H1 (cell line): ENCODE results near the gene PSD2. TPM values are rescaled to one million over a fixed set of nuclear protein-coding genes. Genes with fewer than 3 reads are reported as not detected.

Experiments used
- CTCF ChIA-PET: fragments of 300-600 bp; sonication (Branson Sonifier 250); formaldehyde crosslinking; loops from one replicate; lab custom pipeline; 2021; ENCODE audit not compliant: partially characterized antibody; lab: Charles Lee
- POLR2A ChIA-PET: fragments of 300-600 bp; sonication (Branson Sonifier 250); formaldehyde crosslinking; loops from one replicate; lab custom pipeline; 2021; ENCODE audit warnings: inconsistent platforms; ENCODE audit not compliant: partially characterized antibody; lab: Charles Lee
- DNase-seq, 2 experiments: peaks; one replicate each; pipeline versions ENCODE4 v3.0.0 to v3.0.0-alpha.2; 2010 to 2022; ENCODE audit warnings: low spot score in 2 of 2, low read depth in 1 of 2, mixed read lengths in 1 of 2
- FAIRE-seq: peaks from 2 replicates; lab custom pipeline; 2011; peaks lifted over from hg19 to GRCh38; lab: Jason Lieb, UNC
- H2AFZ ChIP-seq: 2 replicates; pipeline ENCODE4 v1.8.1; 2012; ENCODE audit warnings: low read length, inconsistent platforms
- H2AK5ac ChIP-seq: 2 replicates; pipeline ENCODE4 v1.6.1; 2013; ENCODE audit warnings: low read depth, low read length
- H2BK120ac ChIP-seq: replicated peaks from 2 replicates; pipeline ENCODE3; 2013; ENCODE audit warnings: low read depth, low read length, inconsistent platforms
- H2BK12ac ChIP-seq: 2 replicates; pipeline ENCODE4 v1.6.1; 2013; ENCODE audit warnings: low read depth, low read length
- H2BK15ac ChIP-seq: 2 replicates; pipeline ENCODE4 v1.6.1; 2013; ENCODE audit warnings: low read length
- H2BK20ac ChIP-seq: 2 replicates; pipeline ENCODE4 v1.6.1; 2013; ENCODE audit warnings: low read length
- H2BK5ac ChIP-seq: 2 replicates; pipeline ENCODE4 v1.6.1; 2013; ENCODE audit warnings: low read depth, low read length
- H3K14ac ChIP-seq: 2 replicates; pipeline ENCODE4 v1.6.1; 2013; ENCODE audit warnings: inconsistent platforms; ENCODE audit not compliant: insufficient read length
- H3K18ac ChIP-seq: 2 replicates; pipeline ENCODE4 v1.6.1; 2013; ENCODE audit warnings: low read length; ENCODE audit errors: extremely low read depth
- H3K23ac ChIP-seq: 2 replicates; pipeline ENCODE4 v1.6.1; 2013; ENCODE audit warnings: inconsistent platforms; ENCODE audit not compliant: insufficient read length
- H3K23me2 ChIP-seq: 2 replicates; pipeline ENCODE4 v1.6.1; 2013; ENCODE audit warnings: low read depth, low read length
- H3K27ac ChIP-seq: 2 replicates; pipeline ENCODE4 v1.6.1; 2011; ENCODE audit warnings: low read depth, low read length, inconsistent platforms
- H3K27me3 ChIP-seq, 4 experiments: replicated peaks in 1 of 4; 1 replicate in 1 of 4; 2 replicates in 3 of 4; pipeline versions ENCODE4 v1.6.1 to v1.8.1; 2011 to 2013; ENCODE audit warnings: low read length in 3 of 4, mild to moderate bottlenecking in 3 of 4, inconsistent platforms in 2 of 4, mixed read lengths in 2 of 4, moderate library complexity in 1 of 4; ENCODE audit not compliant: control insufficient read depth in 3 of 4, insufficient read depth in 3 of 4; ENCODE audit errors: extremely low read depth in 1 of 4
- H3K36me3 ChIP-seq, 4 experiments: 2 replicates each; pipeline versions ENCODE4 v1.6.1 to v1.8.1; 2011 to 2013; ENCODE audit warnings: mild to moderate bottlenecking in 4 of 4, low read length in 3 of 4, moderate library complexity in 2 of 4, control low read depth in 1 of 4, inconsistent platforms in 1 of 4; ENCODE audit not compliant: insufficient read depth in 4 of 4, control insufficient read depth in 2 of 4
- H3K4ac ChIP-seq: replicated peaks from 2 replicates; pipeline ENCODE3; 2013; ENCODE audit warnings: low read length, low read depth, mixed read lengths, inconsistent platforms; ENCODE audit not compliant: insufficient read length
- H3K4me1 ChIP-seq, 4 experiments: replicated peaks in 1 of 4; 1 replicate in 1 of 4; 2 replicates in 3 of 4; pipeline versions ENCODE4 v1.6.1 to v1.8.1; 2011 to 2013; ENCODE audit warnings: low read length in 3 of 4, inconsistent platforms in 2 of 4, mixed read lengths in 1 of 4; ENCODE audit not compliant: insufficient read depth in 4 of 4, control insufficient read depth in 3 of 4
- H3K4me2 ChIP-seq, 2 experiments: 2 replicates each; pipeline versions ENCODE4 v1.6.1 to v1.8.1; 2011 to 2013; ENCODE audit warnings: low read depth in 2 of 2, low read length in 2 of 2, control low read depth in 1 of 2, inconsistent platforms in 1 of 2, mild to moderate bottlenecking in 1 of 2; ENCODE audit not compliant: insufficient read depth in 1 of 2
- H3K4me3 ChIP-seq, 4 experiments: fragments of 200-600, 300-600 bp in 1 of 4; sonication (generic), shearing (Covaris generic), sonication (Bioruptor Twin) in 1 of 4; 2 replicates each; pipeline versions ENCODE4 v1.5.1 to v1.8.1; 2011 to 2016; ENCODE audit warnings: low read length in 4 of 4, low read depth in 3 of 4, control low read depth in 2 of 4, inconsistent platforms in 2 of 4, mild to moderate bottlenecking in 2 of 4, mixed read lengths in 1 of 4, moderate library complexity in 1 of 4; ENCODE audit not compliant: insufficient read depth in 2 of 4; ENCODE audit errors: extremely low read depth in 1 of 4
- H3K56ac ChIP-seq: replicated peaks from 2 replicates; pipeline ENCODE3; 2013; ENCODE audit warnings: low read depth, mild to moderate bottlenecking, mixed read lengths, low read length, inconsistent platforms; ENCODE audit not compliant: insufficient read length
- H3K79me1 ChIP-seq: 2 replicates; pipeline ENCODE4 v1.6.1; 2013; ENCODE audit warnings: low read depth, low read length, control low read depth
- H3K79me2 ChIP-seq, 2 experiments: 2 replicates each; pipeline versions ENCODE4 v1.6.1 to v1.8.1; 2012 to 2013; ENCODE audit warnings: low read length in 2 of 2, mild to moderate bottlenecking in 2 of 2, inconsistent platforms in 1 of 2; ENCODE audit not compliant: insufficient read depth in 2 of 2, control insufficient read depth in 1 of 2
- H3K9ac ChIP-seq, 4 experiments: replicated peaks in 1 of 4; 1 replicate in 1 of 4; 2 replicates in 3 of 4; pipeline versions ENCODE4 v1.6.1 to v1.8.1; 2011 to 2013; ENCODE audit warnings: low read depth in 3 of 4, low read length in 3 of 4, control low read depth in 2 of 4, mild to moderate bottlenecking in 2 of 4, moderate library complexity in 2 of 4, inconsistent platforms in 1 of 4; ENCODE audit errors: extremely low read depth in 1 of 4
- H3K9me3 ChIP-seq, 2 experiments: 2 replicates each; pipeline versions ENCODE4 v1.6.1 to v1.8.1; 2012 to 2013; ENCODE audit warnings: mild to moderate bottlenecking in 2 of 2, moderate library complexity in 2 of 2, control low read depth in 1 of 2, inconsistent platforms in 1 of 2, low read depth in 1 of 2, low read length in 1 of 2, mixed read lengths in 1 of 2; ENCODE audit not compliant: insufficient read depth in 2 of 2
- H4K20me1 ChIP-seq, 2 experiments: replicated peaks in 1 of 2; 2 replicates each; pipeline versions ENCODE3 to v1.8.1; 2011 to 2013; ENCODE audit warnings: inconsistent platforms in 2 of 2, low read length in 2 of 2, mild to moderate bottlenecking in 1 of 2; ENCODE audit not compliant: insufficient read depth in 2 of 2, control insufficient read depth in 1 of 2
- H4K5ac ChIP-seq: 2 replicates; pipeline ENCODE4 v1.6.1; 2013; ENCODE audit warnings: low read length, low read depth, mixed read lengths, inconsistent platforms; ENCODE audit not compliant: insufficient read length
- H4K8ac ChIP-seq: 2 replicates; pipeline ENCODE4 v1.8.0; 2013; ENCODE audit warnings: mild to moderate bottlenecking, moderate library complexity, low read length, inconsistent platforms; ENCODE audit not compliant: insufficient read depth; ENCODE audit errors: extremely low read depth
- H4K91ac ChIP-seq: replicated peaks from 2 replicates; pipeline ENCODE3; 2013; ENCODE audit warnings: low read length, mixed read lengths, inconsistent platforms; ENCODE audit not compliant: insufficient read length
- EP300 ChIP-seq, 2 experiments: IDR thresholded peaks; 1 replicate in 1 of 2; 2 replicates in 1 of 2; pipeline ENCODE4 v1.6.1; 2011 to 2012; ENCODE audit warnings: low read depth in 2 of 2, low read length in 2 of 2, mild to moderate bottlenecking in 2 of 2, borderline replicate concordance in 1 of 2, inconsistent platforms in 1 of 2, moderate library complexity in 1 of 2
- MAX ChIP-seq: IDR thresholded peaks from 2 replicates; pipeline ENCODE4 v1.6.1; 2012; ENCODE audit warnings: inconsistent platforms
- TAF7 ChIP-seq: optimal IDR thresholded peaks from 2 replicates; pipeline ENCODE3; 2011; ENCODE audit warnings: low read depth, mild to moderate bottlenecking, inconsistent platforms, low read length, moderate library complexity, borderline replicate concordance
- TEAD4 ChIP-seq: IDR thresholded peaks from 2 replicates; pipeline ENCODE4 v1.6.1; 2012; ENCODE audit warnings: low read depth, low read length, inconsistent platforms, mixed read lengths
- WGBS, 2 experiments: shearing (Covaris generic) in 1 of 2; methylation state at CpG; one replicate each; pipeline versions ENCODE4 v1.1.6 to v1.1.7; 2013 to 2015; ENCODE audit warnings: low lambda C conversion rate in 2 of 2, mixed read lengths in 2 of 2, inconsistent platforms in 1 of 2, low coverage in 1 of 2, missing lambda C conversion rate in 1 of 2; ENCODE audit not compliant: insufficient replicate concordance in 2 of 2, insufficient coverage in 1 of 2, insufficient read length in 1 of 2; ENCODE audit errors: extremely low coverage in 1 of 2, missing lambda C conversion rate in 1 of 2; 5-methylcytosine and 5-hydroxymethylcytosine counted together
- polyA plus RNA-seq, 7 experiments: library from polyadenylated mRNA; depleted of rRNA in 3 of 7; stranded (reverse) in 5 of 7; unstranded in 2 of 7; fragments of >200 nt in 5 of 7; fragments of 200-250 nt in 2 of 7; gene quantifications; 1 replicate in 5 of 7; 2 replicates in 1 of 7; 4 replicates in 1 of 7; pipeline versions ENCODE4 v1.2.1 to v1.2.3, GENCODE V29; 2011 to 2013; ENCODE audit warnings: missing spikeins in 2 of 7, mixed read lengths in 2 of 7
- total RNA-seq: library from RNA; stranded (reverse); fragmentation: NEBNext Ultra II Directional; extraction: Animal tissue kit (Norgen Biotek cat#: 25700); gene quantifications from 2 replicates; pipeline ENCODE4 v1.2.1, GENCODE V29; 2021

The PSD2 gene
- total and polyA plus RNA-seq, 2 of the 8 experiments (the other 6 are each of a cell fraction or from before 2014, with no cell fraction given): 0.06 to 0.14 TPM

- no peaks in the 10 kb centered on the region for H4K20me1 ChIP-seq
- H2BK20ac ChIP-seq: no peak overlapping the region
- no peak overlapping the region for H4K5ac ChIP-seq
- no peak overlapping the region for H3K14ac ChIP-seq
- no peaks in the 10 kb centered on the region for H3K9me3 ChIP-seq
- no peak overlapping the region; the same call in 1 of the 2 replicates for H3K18ac ChIP-seq
- no peak for DNase-seq
- POLR2A ChIA-PET: interaction anchor here (1.0 to 1.3 kb wide), 3 partner anchors 14 to 27 kb away, joined by 3 read pairs; partner anchors contain the start of gene PSD2
- H4K8ac ChIP-seq: peak overlapping the region; percentile 74
- no peak overlapping the region for H3K4ac ChIP-seq
- H3K79me2 ChIP-seq: no peaks in the 10 kb centered on the region
- no peak overlapping the region for H3K27ac ChIP-seq
- TF ChIP-seq TAF7: no peak
- TF ChIP-seq TEAD4: no peak
- TF ChIP-seq EP300 (IDR thresholded peaks at IDR 0.05; ENCODE audit: borderline replicate concordance in 1 of 2, low read depth in 2 of 2, low read length in 2 of 2): no peak
- TF ChIP-seq MAX: no peak
- H3K36me3 ChIP-seq: no peaks in the 10 kb centered on the region
- no peak overlapping the region for H3K4me2 ChIP-seq
- no peak overlapping the region for H4K91ac ChIP-seq
- no peak overlapping the region for H2AK5ac ChIP-seq
- no peak overlapping the region for H2AFZ ChIP-seq
- no peak overlapping the region for H2BK5ac ChIP-seq
- 0 out of 2 replicates have a peak overlapping the region, but pooled peaks have one; percentile 9 for H2BK12ac ChIP-seq
- no peaks in the 10 kb centered on the region for H3K23me2 ChIP-seq
- CTCF ChIA-PET: interaction anchor here (0.7 to 6.1 kb wide), 11 partner anchors 10 to 168 kb away, joined by 3 to 42 read pairs (median 3); no protein-coding TSS in a partner anchor
- H2BK15ac ChIP-seq: no peak overlapping the region
- no peaks in the 10 kb centered on the region for H3K27me3 ChIP-seq
- peaks cover 0 to 7% (median under 1%) of the 10 kb centered on the region in 4 experiments; a peak in 6 of 7 replicates for H3K4me1 ChIP-seq
- no peaks in the 10 kb centered on the region for H3K79me1 ChIP-seq
- no peak overlapping the region for H3K9ac ChIP-seq
- H2BK120ac ChIP-seq: no peak overlapping the region
- FAIRE-seq: no peak
- no peak overlapping the region for H3K23ac ChIP-seq
- H3K4me3 ChIP-seq: no peak overlapping the region
- WGBS, 2 experiments: 89% methylated on average over 25 of the region's 25 CpGs; no CpG with 5 or more reads in 1 of the 2 experiments
- no peak overlapping the region for H3K56ac ChIP-seq
Measured at GRCh38 chr5:139822553-139823425, 27.2 kb downstream of the PSD2 start.
